Endothelial cell of umbilical vein (primary cell): Measurements from ENCODE around the gene COL5A1.

ENCODE experiments used
- CTCF ChIP-seq, 2 donors: IDR thresholded peaks; 1 replicate in 1 of 2; 2 replicates in 1 of 2; pipeline ENCODE4 v1.5.1; 2011; ENCODE audit warnings: low read length in 2 of 2, mild to moderate bottlenecking in 2 of 2, moderate library complexity in 2 of 2, control low read depth in 1 of 2, inconsistent platforms in 1 of 2, low read depth in 1 of 2; ENCODE audit not compliant: insufficient read depth in 1 of 2; ENCODE audit errors: extremely low read depth in 1 of 2
- EZH2 ChIP-seq: IDR thresholded peaks from 2 replicates; pipeline ENCODE4 v1.6.1; 2012; ENCODE audit warnings: borderline replicate concordance, low read depth, mild to moderate bottlenecking, moderate library complexity, low read length, inconsistent platforms; ENCODE audit not compliant: severe bottlenecking
- JUN ChIP-seq: IDR thresholded peaks from 2 replicates; pipeline ENCODE4 v1.6.1; 2011; ENCODE audit warnings: borderline replicate concordance, low read depth; ENCODE audit not compliant: insufficient read length, insufficient read depth
- MAX ChIP-seq: IDR thresholded peaks from 2 replicates; pipeline ENCODE4 v1.6.1; 2011; ENCODE audit not compliant: insufficient read depth, insufficient read length
- POLR2AphosphoS5 ChIP-seq: IDR thresholded peaks from 2 replicates; pipeline ENCODE4 v1.6.1; 2012; ENCODE audit warnings: low read depth, mild to moderate bottlenecking, control low read depth, low read length, moderate library complexity; ENCODE audit not compliant: insufficient read depth

- no peak for TF ChIP-seq POLR2AphosphoS5
- no peak for TF ChIP-seq CTCF (IDR thresholded peaks at IDR 0.05; ENCODE audit: extremely low read depth in 1 of 2, insufficient read depth in 1 of 2, low read depth in 1 of 2, low read length in 2 of 2)
- TF ChIP-seq EZH2, result no peak
- no peak for TF ChIP-seq JUN
- no peak for TF ChIP-seq MAX
Measured at GRCh38 chr9:134621558-134622110, 20.0 kb upstream of the COL5A1 start.
